ENCODE results near the gene MACF1. TPM values are rescaled to one million over a fixed set of nuclear protein-coding genes. Genes with fewer than 3 reads are reported as not detected.

Gene MACF1
- total and polyA plus RNA-seq, 2 of the 13 experiments (the other 11 are each of a cell fraction or from before 2014, with no cell fraction given) = 36.7 to 65.4 TPM

DNA sequence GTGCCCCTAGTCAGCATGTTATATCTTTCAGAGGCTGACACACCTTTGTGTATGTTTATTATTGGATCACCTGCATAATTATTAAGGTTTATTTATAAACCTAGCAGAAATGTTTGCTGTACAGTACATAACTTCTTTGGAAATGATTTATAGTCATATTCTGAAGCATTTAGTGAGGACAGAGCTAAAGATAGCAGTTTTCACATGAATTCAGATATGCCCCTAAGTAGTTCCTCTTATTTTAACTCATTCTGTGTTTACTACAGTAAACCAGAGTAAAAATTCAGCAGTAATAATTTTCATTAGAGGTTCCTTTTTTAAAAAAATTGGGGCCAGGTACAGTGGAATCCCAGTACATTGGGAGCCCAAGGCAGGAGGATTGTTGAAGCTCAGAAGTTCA is 265.5 kb downstream of the MACF1 start:
- Histone ChIP-seq H3K27me3 (ENCODE audit: control insufficient read depth in 1 of 2, insufficient read depth in 2 of 2, low read length in 2 of 2) (no peaks in the 10 kb centered on the region), H3K4me3 (replicated peaks in 1 of 3; ENCODE audit: insufficient read depth in 1 of 3, low read depth in 2 of 3, low read length in 3 of 3) (no peak overlapping the region), H3K79me2 (ENCODE audit: insufficient read depth, low read length) (no peaks in the 10 kb centered on the region), H3K9ac (ENCODE audit: insufficient read depth, low read depth, low read length) (no peak overlapping the region), H3K9me3 (ENCODE audit: low read length) (no peaks in the 10 kb centered on the region), H3K4me2 (ENCODE audit: low read depth, low read length) (no peak overlapping the region), H3K27ac (ENCODE audit: extremely low read length, insufficient read depth, low read length) (no peak overlapping the region), H3K4me1 (ENCODE audit: insufficient read depth, low read length) (no peaks in the 10 kb centered on the region), H3K36me3 (replicated peaks in 1 of 2; ENCODE audit: control insufficient read depth in 1 of 2, insufficient read depth in 2 of 2, low read length in 2 of 2) (peaks cover 27 to 72% of the 10 kb centered on the region in 2 experiments), H2AFZ (ENCODE audit: low read length) (no peak overlapping the region), H4K20me1 (ENCODE audit: insufficient read depth, low read length) (no peaks in the 10 kb centered on the region)
- no TSS peak for BruUV-seq (replicated peaks)
- POLR2A ChIA-PET = no interaction called here
- intact Hi-C loops (cut with micrococcal nuclease; ENCODE audit: unreplicated experiment) = no loop called here
- TF ChIP-seq SUZ12 (IDR thresholded peaks at IDR 0.05; ENCODE audit: low read depth, low read length) (no peak), ZNF772 (CRISPR knock-in tag; IDR thresholded peaks at IDR 0.05) (no peak), ZNF556 (CRISPR knock-in tag; IDR thresholded peaks at IDR 0.05; ENCODE audit: borderline replicate concordance) (no peak), MBD4 (IDR thresholded peaks at IDR 0.05; ENCODE audit: borderline replicate concordance, low read length) (no peak), CREB1 (IDR thresholded peaks at IDR 0.05) (no peak), CREB1 (CRISPR knock-in tag; IDR thresholded peaks at IDR 0.05) (no peak), BRCA1 (CRISPR knock-in tag; IDR thresholded peaks at IDR 0.05) (no peak)
- TF ChIP-seq, protein P1, sequence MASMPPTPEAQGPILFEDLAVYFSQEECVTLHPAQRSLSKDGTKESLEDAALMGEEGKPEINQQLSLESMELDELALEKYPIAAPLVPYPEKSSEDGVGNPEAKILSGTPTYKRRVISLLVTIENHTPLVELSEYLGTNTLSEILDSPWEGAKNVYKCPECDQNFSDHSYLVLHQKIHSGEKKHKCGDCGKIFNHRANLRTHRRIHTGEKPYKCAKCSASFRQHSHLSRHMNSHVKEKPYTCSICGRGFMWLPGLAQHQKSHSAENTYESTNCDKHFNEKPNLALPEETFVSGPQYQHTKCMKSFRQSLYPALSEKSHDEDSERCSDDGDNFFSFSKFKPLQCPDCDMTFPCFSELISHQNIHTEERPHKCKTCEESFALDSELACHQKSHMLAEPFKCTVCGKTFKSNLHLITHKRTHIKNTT (CRISPR knock-in tag; IDR thresholded peaks at IDR 0.05) = no peak
- in situ Hi-C loops (cut with HindIII; ENCODE audit: extremely low pct_ligation_motif_present, low pct_unique_long_range_greater_than_20kb) = no loop called here
- CTCF ChIA-PET (ENCODE audit: low intra/inter-chr PET ratio, low total read pairs) = interaction anchor here (1.4 kb wide), 1 partner anchor 69 kb away, joined by 7 read pairs; no protein-coding TSS in a partner anchor
- DNase-seq (ENCODE audit: low spot score) (no peak), FAIRE-seq (no peak), ATAC-seq (no peak)

DNA sequence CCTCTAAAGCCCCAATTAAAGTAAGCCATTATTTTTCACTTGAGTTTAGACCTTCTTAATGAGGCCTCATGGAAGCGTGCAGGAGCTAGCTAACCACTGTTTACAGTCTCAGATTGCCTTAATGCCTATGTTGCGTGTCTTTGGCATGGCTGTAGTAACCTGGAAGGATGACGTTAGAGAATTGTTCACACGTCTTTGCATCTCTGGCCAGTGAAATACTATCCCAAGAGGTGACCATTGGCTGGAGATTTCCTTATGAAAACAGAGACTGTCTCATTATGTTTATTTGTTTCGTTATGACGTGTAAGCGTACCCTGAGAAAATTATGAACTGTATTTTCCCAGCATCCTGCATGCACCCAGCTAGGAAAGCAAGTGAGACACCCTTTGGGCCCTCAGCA is 268.3 kb downstream of the MACF1 start:
- no TSS peak for BruUV-seq (replicated peaks)
- TF ChIP-seq ZNF816 (CRISPR knock-in tag; IDR thresholded peaks at IDR 0.05; ENCODE audit: borderline replicate concordance) (no peak), SOX5 (CRISPR knock-in tag; IDR thresholded peaks at IDR 0.05; ENCODE audit: borderline replicate concordance) (no peak), JUN (CRISPR knock-in tag; IDR thresholded peaks at IDR 0.05) (no peak), ZSCAN30 (CRISPR knock-in tag; IDR thresholded peaks at IDR 0.05) (no peak), NBN (conservative IDR thresholded peaks at IDR 0.05) (no peak), KDM6A (CRISPR knock-in tag; IDR thresholded peaks at IDR 0.05; ENCODE audit: low read depth) (no peak)
- TF ChIP-seq, protein P2, sequence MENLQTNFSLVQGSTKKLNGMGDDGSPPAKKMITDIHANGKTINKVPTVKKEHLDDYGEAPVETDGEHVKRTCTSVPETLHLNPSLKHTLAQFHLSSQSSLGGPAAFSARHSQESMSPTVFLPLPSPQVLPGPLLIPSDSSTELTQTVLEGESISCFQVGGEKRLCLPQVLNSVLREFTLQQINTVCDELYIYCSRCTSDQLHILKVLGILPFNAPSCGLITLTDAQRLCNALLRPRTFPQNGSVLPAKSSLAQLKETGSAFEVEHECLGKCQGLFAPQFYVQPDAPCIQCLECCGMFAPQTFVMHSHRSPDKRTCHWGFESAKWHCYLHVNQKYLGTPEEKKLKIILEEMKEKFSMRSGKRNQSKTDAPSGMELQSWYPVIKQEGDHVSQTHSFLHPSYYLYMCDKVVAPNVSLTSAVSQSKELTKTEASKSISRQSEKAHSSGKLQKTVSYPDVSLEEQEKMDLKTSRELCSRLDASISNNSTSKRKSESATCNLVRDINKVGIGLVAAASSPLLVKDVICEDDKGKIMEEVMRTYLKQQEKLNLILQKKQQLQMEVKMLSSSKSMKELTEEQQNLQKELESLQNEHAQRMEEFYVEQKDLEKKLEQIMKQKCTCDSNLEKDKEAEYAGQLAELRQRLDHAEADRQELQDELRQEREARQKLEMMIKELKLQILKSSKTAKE (CRISPR knock-in tag; IDR thresholded peaks at IDR 0.05; ENCODE audit: borderline replicate concordance) = no peak
- TF ChIP-seq, protein P3, sequence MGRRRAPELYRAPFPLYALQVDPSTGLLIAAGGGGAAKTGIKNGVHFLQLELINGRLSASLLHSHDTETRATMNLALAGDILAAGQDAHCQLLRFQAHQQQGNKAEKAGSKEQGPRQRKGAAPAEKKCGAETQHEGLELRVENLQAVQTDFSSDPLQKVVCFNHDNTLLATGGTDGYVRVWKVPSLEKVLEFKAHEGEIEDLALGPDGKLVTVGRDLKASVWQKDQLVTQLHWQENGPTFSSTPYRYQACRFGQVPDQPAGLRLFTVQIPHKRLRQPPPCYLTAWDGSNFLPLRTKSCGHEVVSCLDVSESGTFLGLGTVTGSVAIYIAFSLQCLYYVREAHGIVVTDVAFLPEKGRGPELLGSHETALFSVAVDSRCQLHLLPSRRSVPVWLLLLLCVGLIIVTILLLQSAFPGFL (CRISPR knock-in tag; IDR thresholded peaks at IDR 0.05) = no peak

More for the DNA sequence above, 268.3 kb downstream of the MACF1 start:
- no peaks in the 10 kb centered on the region for H3K79me2 ChIP-seq (ENCODE audit: insufficient read depth, low read length)
- intact Hi-C loops (cut with micrococcal nuclease; ENCODE audit: unreplicated experiment) (no loop called here), in situ Hi-C loops (cut with HindIII; ENCODE audit: extremely low pct_ligation_motif_present, low pct_unique_long_range_greater_than_20kb) (no loop called here)
- H3K36me3 ChIP-seq (replicated peaks in 1 of 2; ENCODE audit: control insufficient read depth in 1 of 2, insufficient read depth in 2 of 2, low read length in 2 of 2) = peaks cover 22 to 53% of the 10 kb centered on the region in 2 experiments
- CTCF ChIA-PET (ENCODE audit: low intra/inter-chr PET ratio, low total read pairs) = no interaction called here
- H3K4me1 ChIP-seq (ENCODE audit: insufficient read depth, low read length) = no peaks in the 10 kb centered on the region
- no peaks in the 10 kb centered on the region for H3K27me3 ChIP-seq (ENCODE audit: control insufficient read depth in 1 of 2, insufficient read depth in 2 of 2, low read length in 2 of 2)
- FAIRE-seq (no peak), DNase-seq (ENCODE audit: low spot score) (no peak), ATAC-seq (no peak)
- H4K20me1 ChIP-seq (ENCODE audit: insufficient read depth, low read length) = no peaks in the 10 kb centered on the region
- H3K4me3 ChIP-seq (replicated peaks in 1 of 3; ENCODE audit: insufficient read depth in 1 of 3, low read depth in 2 of 3, low read length in 3 of 3) = no peak overlapping the region
- no peaks in the 10 kb centered on the region for H3K9me3 ChIP-seq (ENCODE audit: low read length)
- 98% methylated on average over 7 of the region's 7 CpGs for WGBS (ENCODE audit: low lambda C conversion rate)
- H2AFZ ChIP-seq (ENCODE audit: low read length) = no peak overlapping the region
- POLR2A ChIA-PET = no interaction called here
- no peak overlapping the region for H3K27ac ChIP-seq (ENCODE audit: extremely low read length, insufficient read depth, low read length)
- no peak overlapping the region for H3K4me2 ChIP-seq (ENCODE audit: low read depth, low read length)
- H3K9ac ChIP-seq (ENCODE audit: insufficient read depth, low read depth, low read length) = no peak overlapping the region

Measured in HepG2 (cell line).